Neural progenitor cell (in vitro differentiated cells): ENCODE data around the gene SPTA1.

Experiments used
- CTCF ChIP-seq: fragments of 200-600 bp; sonication (generic); IDR thresholded peaks from 2 replicates; pipeline ENCODE4 v1.5.1; 2017; ENCODE audit warnings: antibody characterized with exemption, mild to moderate bottlenecking
- EZH2 ChIP-seq: fragments of 200-600 bp; sonication (generic); IDR thresholded peaks from 2 replicates; pipeline ENCODE4 v1.6.1; 2017; ENCODE audit warnings: antibody characterized with exemption, mild to moderate bottlenecking, moderate library complexity
- EZH2phosphoT487 ChIP-seq: fragments of 200-600 bp; sonication (generic); IDR thresholded peaks from 2 replicates; pipeline ENCODE4 v1.6.1; 2017; ENCODE audit warnings: antibody characterized with exemption

GRCh38 chr1:158613764-158614163 lies 72.8 kb downstream of the SPTA1 start:
- no peak for TF ChIP-seq CTCF
- no peak for TF ChIP-seq EZH2
- no peak for TF ChIP-seq EZH2phosphoT487
